Smooth muscle cell (in vitro differentiated cells): Measurements from ENCODE around the gene NAALADL2. TPM values are rescaled to one million over a fixed set of nuclear protein-coding genes. Genes with fewer than 3 reads are reported as not detected.

Source experiments
- DNase-seq: peaks from one replicate; lab custom pipeline; 2025; ENCODE audit not compliant: unreplicated experiment; lab: John Stamatoyannopoulos, UW
- H2AFZ ChIP-seq: fragments of 200-600 bp; sonication (generic); 2 replicates; pipeline ENCODE4 v1.6.0; 2016; ENCODE audit warnings: antibody characterized with exemption, low read depth, mild to moderate bottlenecking
- H3F3A ChIP-seq: fragments of 200-600 bp; sonication (generic); 2 replicates; pipeline ENCODE4 v1.6.0; 2017; ENCODE audit warnings: antibody characterized with exemption, low read depth
- H3K27ac ChIP-seq: fragments of 200-600 bp; sonication (generic); 2 replicates; pipeline ENCODE4 v1.5.1; 2016; ENCODE audit warnings: low read depth, mild to moderate bottlenecking
- H3K27me3 ChIP-seq: fragments of 200-600 bp; sonication (generic); 2 replicates; pipeline ENCODE4 v1.6.1; 2016; ENCODE audit warnings: low read depth, mild to moderate bottlenecking
- H3K36me3 ChIP-seq: fragments of 200-600 bp; sonication (generic); 2 replicates; pipeline ENCODE4 v1.5.1; 2016; ENCODE audit warnings: low read depth
- H3K4me1 ChIP-seq: fragments of 200-600 bp; sonication (generic); 2 replicates; pipeline ENCODE4 v1.5.1; 2016; ENCODE audit warnings: low read depth
- H3K4me2 ChIP-seq: fragments of 200-600 bp; sonication (generic); 2 replicates; pipeline ENCODE4 v1.6.0; 2016; ENCODE audit warnings: mild to moderate bottlenecking
- H3K4me3 ChIP-seq: fragments of 200-600 bp; sonication (generic); 2 replicates; pipeline ENCODE4 v1.5.1; 2016; ENCODE audit warnings: mild to moderate bottlenecking
- H3K79me2 ChIP-seq: fragments of 200-600 bp; sonication (generic); 2 replicates; pipeline ENCODE4 v1.6.0; 2016; ENCODE audit warnings: low read depth, mild to moderate bottlenecking
- H3K9ac ChIP-seq: fragments of 200-600 bp; sonication (generic); 2 replicates; pipeline ENCODE4 v1.6.0; 2016; ENCODE audit warnings: low read depth
- H3K9me3 ChIP-seq: fragments of 200-600 bp; sonication (generic); replicated peaks from 2 replicates; pipeline ENCODE4 v1.5.1; 2016; ENCODE audit warnings: low read depth
- H4K20me1 ChIP-seq: fragments of 200-600 bp; sonication (generic); 2 replicates; pipeline ENCODE4 v1.6.0; 2016; ENCODE audit warnings: low read depth
- CTCF ChIP-seq: fragments of 200-600 bp; sonication (generic); IDR thresholded peaks from 2 replicates; pipeline ENCODE4 v1.5.1; 2017; ENCODE audit warnings: borderline replicate concordance, mild to moderate bottlenecking, antibody characterized with exemption; ENCODE audit not compliant: insufficient read depth, poor library complexity, severe bottlenecking
- WGBS: methylation state at CpG from one replicate; pipeline ENCODE4 v1.1.7; 2016; ENCODE audit warnings: low lambda C conversion rate; 5-methylcytosine and 5-hydroxymethylcytosine counted together
- polyA plus RNA-seq: library from polyadenylated mRNA; unstranded; fragments of >200 nt; fragmentation: Nextera tagmentation; extraction: Ambion mirVana; gene quantifications from 2 replicates; pipeline ENCODE4 v1.2.1, GENCODE V29; 2016
- total RNA-seq: library from RNA; depleted of rRNA; stranded (reverse); fragments of >200 nt; gene quantifications from 2 replicates; pipeline ENCODE4 v1.2.3, GENCODE V29; 2014

Gene NAALADL2
- total and polyA plus RNA-seq, 2 experiments from 2014 or later: 2.5 to 13.8 TPM

DNA sequence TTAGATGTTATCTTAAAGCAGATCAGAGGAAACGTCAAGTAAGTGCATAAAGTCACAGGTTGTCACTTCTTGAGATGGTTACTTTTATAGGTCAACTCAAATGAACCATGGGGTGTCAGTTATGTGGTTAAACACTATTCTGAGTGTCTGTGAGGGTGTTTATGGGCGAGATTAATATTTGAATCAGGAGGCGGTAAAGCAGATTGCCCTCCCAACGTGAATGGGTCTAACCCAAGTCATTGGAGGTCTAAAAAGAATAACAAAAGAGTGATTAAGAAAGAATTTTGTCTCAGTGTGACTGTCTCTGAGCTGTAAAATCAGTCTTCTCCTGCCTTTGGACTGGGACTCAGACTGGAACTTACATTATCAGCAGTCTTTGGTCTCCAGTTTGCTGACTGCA is 977.5 kb downstream of the NAALADL2 start:
- no peaks in the 10 kb centered on the region for H3F3A ChIP-seq
- H3K27ac ChIP-seq: no peak overlapping the region
- H3K4me3 ChIP-seq: no peak overlapping the region
- no peaks in the 10 kb centered on the region for H3K36me3 ChIP-seq
- H4K20me1 ChIP-seq: no peaks in the 10 kb centered on the region
- H3K9ac ChIP-seq: no peak overlapping the region
- no peak for TF ChIP-seq CTCF
- H3K9me3 ChIP-seq: no peaks in the 10 kb centered on the region
- 36% methylated on average over 4 of the region's 4 CpGs for WGBS
- no peak overlapping the region for H3K4me2 ChIP-seq
- no peaks in the 10 kb centered on the region for H3K4me1 ChIP-seq
- no peaks in the 10 kb centered on the region for H3K27me3 ChIP-seq
- H2AFZ ChIP-seq: no peak overlapping the region
- no peaks in the 10 kb centered on the region for H3K79me2 ChIP-seq
- DNase-seq: no peak

DNA sequence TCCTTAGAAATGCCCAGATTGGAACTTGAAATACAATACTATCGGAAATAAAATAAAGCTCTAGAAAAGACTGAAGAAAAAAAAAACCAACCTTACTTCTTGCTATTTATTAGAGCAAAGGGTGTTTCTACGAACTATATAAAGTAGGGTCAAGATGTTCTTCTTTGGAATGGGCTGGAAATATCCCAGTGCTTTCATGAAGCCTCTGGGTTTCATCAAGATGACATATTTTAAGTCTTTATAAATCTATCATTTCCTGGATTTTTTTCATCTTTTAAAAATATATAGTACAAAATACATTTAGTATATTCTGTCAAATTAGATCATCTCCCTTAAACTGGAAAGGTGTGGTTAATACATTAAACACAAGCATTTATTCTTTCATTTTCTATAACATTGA is 978.8 kb downstream of the NAALADL2 start:
- Histone ChIP-seq H3K36me3 (no peaks in the 10 kb centered on the region), H3F3A (no peaks in the 10 kb centered on the region), H4K20me1 (no peaks in the 10 kb centered on the region), H3K4me1 (no peaks in the 10 kb centered on the region), H3K27ac (no peak overlapping the region), H2AFZ (no peak overlapping the region), H3K79me2 (no peaks in the 10 kb centered on the region), H3K27me3 (no peaks in the 10 kb centered on the region), H3K9me3 (no peaks in the 10 kb centered on the region), H3K9ac (no peak overlapping the region), H3K4me2 (no peak overlapping the region), H3K4me3 (no peak overlapping the region)
- no peak for TF ChIP-seq CTCF
- DNase-seq: no peak
- 93% methylated on average over 2 of the region's 2 CpGs for WGBS

DNA sequence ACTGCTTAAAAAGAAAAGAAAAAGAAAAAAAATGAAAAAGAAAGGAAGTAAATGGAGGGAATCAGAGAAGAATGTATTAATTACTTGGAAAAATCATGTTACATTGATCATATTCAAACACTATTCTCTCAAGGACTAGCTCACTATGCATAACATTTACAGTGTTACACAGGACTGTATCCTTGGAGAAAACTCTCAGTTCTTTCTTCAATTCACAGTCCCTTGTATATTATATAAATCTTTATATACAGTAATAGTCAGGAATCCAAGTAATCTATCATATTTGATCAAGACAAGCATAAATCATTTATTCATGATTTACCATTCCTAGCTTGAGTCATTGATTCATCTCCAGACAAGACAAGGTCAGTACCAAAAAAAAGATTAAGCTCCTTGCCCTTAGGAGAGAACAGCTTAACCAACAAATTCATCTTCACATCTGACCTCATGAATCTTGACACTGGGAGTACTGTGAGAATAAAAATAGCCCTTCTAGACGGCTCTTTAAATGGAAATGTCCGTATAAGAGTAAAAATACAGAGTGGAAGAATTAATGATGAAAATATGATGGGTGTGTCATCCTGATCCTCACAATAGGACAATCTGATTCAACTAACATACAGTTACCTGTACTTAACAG is 980.4 kb downstream of the NAALADL2 start:
- DNase-seq: no peak
- Histone ChIP-seq H3K4me1 (no peaks in the 10 kb centered on the region), H3K9me3 (no peaks in the 10 kb centered on the region), H3F3A (no peaks in the 10 kb centered on the region), H3K9ac (no peak overlapping the region), H3K79me2 (no peaks in the 10 kb centered on the region), H3K27ac (no peak overlapping the region), H3K36me3 (no peaks in the 10 kb centered on the region), H4K20me1 (no peaks in the 10 kb centered on the region), H3K4me2 (no peak overlapping the region), H3K4me3 (no peak overlapping the region), H2AFZ (no peak overlapping the region), H3K27me3 (no peaks in the 10 kb centered on the region)
- WGBS: 83% methylated on average over 2 of the region's 2 CpGs
- no peak for TF ChIP-seq CTCF

GRCh38 chr3:175851541-175851940 is 992.4 kb downstream of the NAALADL2 start:
- H3K4me1 ChIP-seq: no peaks in the 10 kb centered on the region
- no peaks in the 10 kb centered on the region for H3K79me2 ChIP-seq
- no peaks in the 10 kb centered on the region for H3K36me3 ChIP-seq
- no peaks in the 10 kb centered on the region for H3F3A ChIP-seq
- no peak overlapping the region for H3K9ac ChIP-seq
- TF ChIP-seq CTCF: no peak
- no peak overlapping the region for H3K4me2 ChIP-seq
- no peak overlapping the region for H2AFZ ChIP-seq
- no peaks in the 10 kb centered on the region for H3K9me3 ChIP-seq
- no peak for DNase-seq
- no peaks in the 10 kb centered on the region for H4K20me1 ChIP-seq
- H3K27ac ChIP-seq: no peak overlapping the region
- no peak overlapping the region for H3K4me3 ChIP-seq
- 91% methylated on average over 7 of the region's 7 CpGs for WGBS
- H3K27me3 ChIP-seq: no peaks in the 10 kb centered on the region
